Neural crest cell (in vitro differentiated cells): Measurements from ENCODE around the gene PSMB8. TPM values are rescaled to one million over a fixed set of nuclear protein-coding genes. Genes with fewer than 3 reads are reported as not detected.
A peak's percentile ranks its signal among the peaks of the same experiment; 100 is the strongest.

Experiments
- DNase-seq: peaks from one replicate; pipeline ENCODE4 v3.0.0; 2021; ENCODE audit warnings: low read depth, mixed read lengths, low spot score
- H3K27ac Mint-ChIP-seq: one replicate; pipeline ENCODE4 v1.8.0; 2021; ENCODE audit warnings: mild to moderate bottlenecking, mixed read lengths; ENCODE audit not compliant: unreplicated experiment
- H3K27me3 Mint-ChIP-seq: 2 replicates; pipeline ENCODE4 v1.8.0; 2021; ENCODE audit warnings: low read depth, mild to moderate bottlenecking, mixed read lengths
- H3K36me3 Mint-ChIP-seq: 2 replicates; pipeline ENCODE4 v1.8.0; 2021; ENCODE audit warnings: low read depth, mild to moderate bottlenecking, mixed read lengths
- H3K4me1 Mint-ChIP-seq: 2 replicates; pipeline ENCODE4 v1.8.0; 2021; ENCODE audit warnings: mixed read lengths
- H3K4me3 Mint-ChIP-seq: one replicate; pipeline ENCODE4 v1.8.0; 2021; ENCODE audit warnings: mild to moderate bottlenecking, mixed read lengths
- H3K9me3 Mint-ChIP-seq: 2 replicates; pipeline ENCODE4 v1.8.0; 2021; ENCODE audit warnings: mixed read lengths
- CTCF ChIP-seq: fragments of 200-600 bp; sonication (generic); conservative IDR thresholded peaks from 2 replicates; pipeline ENCODE4 v1.5.0; 2021; ENCODE audit warnings: antibody characterized with exemption, mild to moderate bottlenecking
- total RNA-seq: library from RNA; stranded (reverse); gene quantifications from 2 replicates; pipeline ENCODE4 v1.2.1, GENCODE V29; 2021

PSMB8 gene
- total RNA-seq, 1 donor from 2014 or later = 1.1 TPM

GRCh38 chr6:32844839-32845383 lies 1.1 kb upstream of the PSMB8 start:
- no peak for TF ChIP-seq CTCF
- Mint-ChIP-seq H3K36me3 (peaks cover 4% of the 10 kb centered on the region), H3K4me1 (peaks cover 13% of the 10 kb centered on the region), H3K27ac (no peak overlapping the region), H3K4me3 (peak overlapping the region; percentile 86), H3K9me3 (no peaks in the 10 kb centered on the region), H3K27me3 (peaks cover 90% of the 10 kb centered on the region)
- DNase-seq = no peak

- Mint-ChIP-seq H3K4me3 (peak overlapping the region; percentile 86), H3K27me3 (peaks cover 77% of the 10 kb centered on the region), H3K27ac (no peak overlapping the region), H3K9me3 (no peaks in the 10 kb centered on the region), H3K36me3 (peaks cover 4% of the 10 kb centered on the region), H3K4me1 (peaks cover 13% of the 10 kb centered on the region)
- no peak for TF ChIP-seq CTCF
- DNase-seq = no peak
Measured at GRCh38 chr6:32843331-32843978, 392 bp downstream of the PSMB8 start.

- no peaks in the 10 kb centered on the region for H3K9me3 Mint-ChIP-seq
- peak overlapping the region; percentile 58 for H3K4me3 Mint-ChIP-seq
- H3K27ac Mint-ChIP-seq = no peak overlapping the region
- H3K27me3 Mint-ChIP-seq = peaks cover 70% of the 10 kb centered on the region
- peaks cover 13% of the 10 kb centered on the region for H3K4me1 Mint-ChIP-seq
- no peak for TF ChIP-seq CTCF
- peaks cover 4% of the 10 kb centered on the region for H3K36me3 Mint-ChIP-seq
- DNase-seq = no peak
Measured at GRCh38 chr6:32842690-32843089, 1.2 kb downstream of the PSMB8 start.

- DNase-seq = no peak
- Mint-ChIP-seq H3K27ac (no peak overlapping the region), H3K9me3 (no peaks in the 10 kb centered on the region), H3K36me3 (peaks cover 4% of the 10 kb centered on the region), H3K4me1 (peaks cover 19% of the 10 kb centered on the region), H3K4me3 (peak overlapping the region; percentile 58), H3K27me3 (peaks cover 64% of the 10 kb centered on the region)
- TF ChIP-seq CTCF = no peak
Measured at GRCh38 chr6:32842021-32842650, 1.7 kb downstream of the PSMB8 start.

- no peak overlapping the region for H3K27ac Mint-ChIP-seq
- DNase-seq = no peak
- peaks cover 4% of the 10 kb centered on the region for H3K36me3 Mint-ChIP-seq
- H3K4me1 Mint-ChIP-seq = peaks cover 25% of the 10 kb centered on the region
- H3K4me3 Mint-ChIP-seq = peak overlapping the region; percentile 54
- peaks cover 54% of the 10 kb centered on the region for H3K27me3 Mint-ChIP-seq
- H3K9me3 Mint-ChIP-seq = no peaks in the 10 kb centered on the region
- TF ChIP-seq CTCF = no peak
Measured at GRCh38 chr6:32840604-32841246, 3.1 kb downstream of the PSMB8 start.
